CMK (cell line): Measurements from ENCODE around the gene CBFB.

Experiments
- DNase-seq: peaks from one replicate; pipeline ENCODE4 v3.0.0-alpha.2; 2010; ENCODE audit warnings: low read depth

The CBFB gene

GRCh38 chr16:67137605-67138004 lies 108.7 kb downstream of the CBFB start:
- no peak for DNase-seq

- DNase-seq = no peak
Measured at GRCh38 chr16:67141391-67141790, 112.4 kb downstream of the CBFB start.

GRCh38 chr16:67142342-67142741 lies 113.4 kb downstream of the CBFB start:
- no peak for DNase-seq

- DNase-seq = no peak
Measured at GRCh38 chr16:67144943-67145342, 116.0 kb downstream of the CBFB start.

GRCh38 chr16:67145746-67146145 lies 116.8 kb downstream of the CBFB start:
- DNase-seq = no peak

GRCh38 chr16:67146523-67147357 lies 117.8 kb downstream of the CBFB start:
- DNase-seq = no peak

- no peak for DNase-seq
Measured at GRCh38 chr16:67147437-67148140, 118.6 kb downstream of the CBFB start.

- no peak for DNase-seq
Measured at GRCh38 chr16:67148221-67148620, 119.3 kb downstream of the CBFB start.

- DNase-seq = no peak
Measured at GRCh38 chr16:67148656-67149275, 119.8 kb downstream of the CBFB start.

GRCh38 chr16:67149276-67150046 lies 120.5 kb downstream of the CBFB start:
- DNase-seq = no peak

- DNase-seq = no peak
Measured at GRCh38 chr16:67150047-67150832, 121.3 kb downstream of the CBFB start.
